ENCODE data around the gene GDF10.

DNA sequence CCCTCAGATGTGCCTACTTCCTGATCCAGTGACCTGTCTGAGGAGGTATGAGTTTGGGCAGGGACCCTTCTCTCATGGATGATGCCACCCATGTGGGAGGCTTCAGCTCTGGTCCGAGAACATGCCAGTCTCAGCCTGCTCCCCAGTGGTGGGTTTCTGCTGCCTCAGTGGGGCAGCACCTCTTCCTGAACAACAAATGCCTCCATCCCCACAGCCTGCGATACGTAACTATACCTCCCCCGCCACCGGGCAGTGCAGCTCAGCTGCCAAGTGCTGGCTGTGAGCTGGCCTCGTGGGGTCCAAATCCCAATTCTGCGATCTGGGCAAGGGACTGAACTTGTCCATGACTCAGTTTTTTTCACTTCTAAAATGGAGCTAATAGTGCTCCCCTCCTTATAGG is 3.1 kb downstream of the GDF10 start:
- no peak for TF ChIP-seq POLR2A (IDR thresholded peaks at IDR 0.05)
- TF ChIP-seq, protein P1, sequence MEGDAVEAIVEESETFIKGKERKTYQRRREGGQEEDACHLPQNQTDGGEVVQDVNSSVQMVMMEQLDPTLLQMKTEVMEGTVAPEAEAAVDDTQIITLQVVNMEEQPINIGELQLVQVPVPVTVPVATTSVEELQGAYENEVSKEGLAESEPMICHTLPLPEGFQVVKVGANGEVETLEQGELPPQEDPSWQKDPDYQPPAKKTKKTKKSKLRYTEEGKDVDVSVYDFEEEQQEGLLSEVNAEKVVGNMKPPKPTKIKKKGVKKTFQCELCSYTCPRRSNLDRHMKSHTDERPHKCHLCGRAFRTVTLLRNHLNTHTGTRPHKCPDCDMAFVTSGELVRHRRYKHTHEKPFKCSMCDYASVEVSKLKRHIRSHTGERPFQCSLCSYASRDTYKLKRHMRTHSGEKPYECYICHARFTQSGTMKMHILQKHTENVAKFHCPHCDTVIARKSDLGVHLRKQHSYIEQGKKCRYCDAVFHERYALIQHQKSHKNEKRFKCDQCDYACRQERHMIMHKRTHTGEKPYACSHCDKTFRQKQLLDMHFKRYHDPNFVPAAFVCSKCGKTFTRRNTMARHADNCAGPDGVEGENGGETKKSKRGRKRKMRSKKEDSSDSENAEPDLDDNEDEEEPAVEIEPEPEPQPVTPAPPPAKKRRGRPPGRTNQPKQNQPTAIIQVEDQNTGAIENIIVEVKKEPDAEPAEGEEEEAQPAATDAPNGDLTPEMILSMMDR (IDR thresholded peaks at IDR 0.05) = no peak
